ENCODE results near the gene CHRNG. TPM values are rescaled to one million over a fixed set of nuclear protein-coding genes. Genes with fewer than 3 reads are reported as not detected.

CHRNG gene
- total and polyA plus RNA-seq, 2 donors (not counting 3 experiments of a cell fraction or from before 2014, with no cell fraction given): not detected

- no peak overlapping the region for H2AFZ ChIP-seq (ENCODE audit: low read depth, low read length)
- no peak overlapping the region for H3K4me2 ChIP-seq (ENCODE audit: insufficient read depth, low read length)
- ChIA-PET POLR2A (no interaction called here), CTCF (no interaction called here)
- intact Hi-C loops (cut with micrococcal nuclease) (no loop called here), dilution Hi-C loops (cut with MboI; ENCODE audit: extremely low pct_ligation_motif_present, low sequenced_read_pairs) (no loop called here)
- H3K27me3 ChIP-seq (ENCODE audit: control insufficient read depth in 2 of 2, insufficient read depth in 2 of 2, low read length in 2 of 2): no peaks in the 10 kb centered on the region
- H3K4me3 ChIP-seq (replicated peaks in 1 of 3; ENCODE audit: insufficient read depth in 1 of 3, low read depth in 1 of 3, low read length in 3 of 3): no peak overlapping the region
- no peaks in the 10 kb centered on the region for H4K20me1 ChIP-seq (replicated peaks; ENCODE audit: control insufficient read depth, extremely low read depth, insufficient read depth, low read length)
- H3K9me3 ChIP-seq (replicated peaks; ENCODE audit: control insufficient read depth, insufficient read depth, low read length): no peaks in the 10 kb centered on the region
- H3K36me3 ChIP-seq (ENCODE audit: control insufficient read depth in 2 of 2, extremely low read depth in 1 of 2, insufficient read depth in 2 of 2, low read length in 2 of 2): peaks cover 12 to 27% of the 10 kb centered on the region in 2 experiments
- no peak for DNase-seq (ENCODE audit: low read depth, low spot score)
- BruUV-seq (replicated peaks): no TSS peak
- TF ChIP-seq POLR2A (IDR thresholded peaks at IDR 0.05; ENCODE audit: low read depth, low read length) (no peak), MYC (IDR thresholded peaks at IDR 0.05; ENCODE audit: low read depth, low read length) (no peak), CTCF (IDR thresholded peaks at IDR 0.05; ENCODE audit: extremely low read depth in 1 of 2, insufficient read depth in 1 of 2, low read depth in 1 of 2, low read length in 2 of 2) (no peak), POLR2AphosphoS5 (IDR thresholded peaks at IDR 0.05; ENCODE audit: insufficient read depth, low read depth, low read length) (no peak), FOS (IDR thresholded peaks at IDR 0.05; ENCODE audit: borderline replicate concordance, insufficient read depth, low read length) (no peak), GATA2 (IDR thresholded peaks at IDR 0.05; ENCODE audit: insufficient read depth, insufficient read length, low read depth, low read length) (no peak), JUN (IDR thresholded peaks at IDR 0.05; ENCODE audit: borderline replicate concordance, insufficient read depth, insufficient read length, low read depth) (no peak), EZH2 (IDR thresholded peaks at IDR 0.05; ENCODE audit: borderline replicate concordance, low read depth, low read length, severe bottlenecking) (no peak)
- TF ChIP-seq, protein P1, sequence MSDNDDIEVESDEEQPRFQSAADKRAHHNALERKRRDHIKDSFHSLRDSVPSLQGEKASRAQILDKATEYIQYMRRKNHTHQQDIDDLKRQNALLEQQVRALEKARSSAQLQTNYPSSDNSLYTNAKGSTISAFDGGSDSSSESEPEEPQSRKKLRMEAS (IDR thresholded peaks at IDR 0.05; ENCODE audit: insufficient read depth, insufficient read length): no peak
- no peak overlapping the region for H3K9ac ChIP-seq (replicated peaks; ENCODE audit: extremely low read depth, insufficient read depth, low read length)
- H3K4me1 ChIP-seq (ENCODE audit: control insufficient read depth, extremely low read depth, insufficient read depth, low read length): no peaks in the 10 kb centered on the region
- no peak overlapping the region for H3K27ac ChIP-seq (ENCODE audit: insufficient read depth, low read depth, low read length)
- H3K9me1 ChIP-seq (replicated peaks; ENCODE audit: control insufficient read depth, extremely low read depth, insufficient read depth, low read length): no peaks in the 10 kb centered on the region
- FAIRE-seq: no peak
- no peaks in the 10 kb centered on the region for H3K79me2 ChIP-seq (ENCODE audit: control insufficient read depth, insufficient read depth, low read length)
Measured at GRCh38 chr2:232573771-232574435, 34.4 kb downstream of the CHRNG start.

Data from endothelial cell of umbilical vein (primary cell).